ACHN (cell line): ENCODE data around the gene WFIKKN1.

ENCODE experiments used
- DNase-seq: peaks from one replicate; pipeline ENCODE4 v3.0.0-alpha.2; 2015
- in situ Hi-C: cut with HindIII; loops from 2 replicates; pipeline ENCODE4 v1.10.0; 2017; ENCODE audit warnings: low sequenced_read_pairs, low pct_ligation_motif_present, low pct_unique_long_range_greater_than_20kb

Gene WFIKKN1

DNA sequence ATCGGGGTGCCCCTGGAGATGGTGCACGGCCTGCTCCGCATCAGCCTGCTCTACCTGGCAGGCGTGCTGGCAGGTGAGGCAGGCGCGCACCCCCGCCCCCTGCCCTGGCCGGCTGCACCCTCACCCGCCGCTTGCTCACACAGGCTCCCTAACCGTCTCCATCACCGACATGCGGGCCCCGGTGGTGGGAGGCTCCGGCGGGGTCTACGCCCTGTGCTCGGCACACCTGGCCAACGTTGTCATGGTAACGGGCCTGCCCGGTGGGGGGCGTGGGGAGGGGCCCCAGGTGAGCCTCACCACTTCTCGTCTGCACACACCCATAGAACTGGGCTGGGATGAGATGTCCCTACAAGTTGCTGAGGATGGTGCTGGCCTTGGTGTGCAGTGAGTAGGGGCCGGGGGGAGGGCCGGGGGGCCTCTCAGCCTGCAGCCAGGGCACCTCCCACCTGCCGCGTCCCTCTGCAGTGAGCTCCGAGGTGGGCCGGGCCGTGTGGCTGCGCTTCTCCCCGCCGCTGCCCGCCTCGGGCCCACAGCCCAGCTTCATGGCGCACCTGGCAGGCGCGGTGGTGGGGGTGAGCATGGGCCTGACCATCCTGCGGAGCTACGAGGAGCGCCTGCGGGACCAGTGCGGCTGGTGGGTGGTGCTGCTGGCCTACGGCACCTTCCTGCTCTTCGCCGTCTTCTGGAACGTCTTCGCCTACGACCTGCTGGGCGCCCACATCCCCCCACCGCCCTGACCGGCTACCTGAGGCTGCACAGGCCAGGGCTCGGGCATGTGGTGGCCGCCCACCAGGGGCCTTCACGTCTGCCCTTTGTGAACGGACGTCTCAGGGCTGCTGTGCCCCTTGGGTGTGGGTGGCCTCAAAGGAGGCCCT, 46.8 kb downstream of the WFIKKN1 start:
- no peak for DNase-seq
- in situ Hi-C loops, result no loop called here

DNA sequence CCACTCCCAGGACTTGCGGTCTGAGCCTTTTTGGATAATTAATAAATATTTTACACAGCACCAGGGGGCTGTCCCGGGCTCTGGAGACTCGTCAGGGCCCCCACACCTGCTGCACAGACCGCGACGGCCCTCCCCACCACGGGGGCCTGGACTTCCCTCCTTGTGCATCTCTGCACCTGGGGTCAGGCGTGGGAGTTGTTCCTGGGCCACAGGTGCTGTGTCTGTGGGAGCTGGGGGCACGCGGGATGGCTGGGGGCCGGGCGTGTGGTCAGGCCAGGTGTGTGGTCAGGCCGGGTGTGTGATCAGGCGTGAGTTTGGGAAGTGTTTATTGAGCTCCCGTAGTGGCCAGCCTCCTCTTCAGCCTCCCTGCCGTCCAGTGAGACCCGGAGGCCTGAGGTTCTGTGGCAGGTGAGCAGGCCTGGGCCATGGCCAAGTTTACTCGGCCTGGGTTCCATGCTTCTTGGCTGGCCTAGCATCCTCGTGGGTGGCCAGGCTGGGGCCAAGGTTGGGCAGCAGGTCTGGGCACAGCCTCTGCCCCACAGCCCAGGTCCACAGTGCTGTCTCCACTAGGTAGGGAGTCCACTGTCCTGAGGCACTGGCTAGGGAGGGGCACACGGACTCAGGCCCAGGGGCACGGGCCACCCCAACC, 47.5 kb downstream of the WFIKKN1 start:
- DNase-seq, result no peak
- in situ Hi-C loops, result no loop called here

DNA sequence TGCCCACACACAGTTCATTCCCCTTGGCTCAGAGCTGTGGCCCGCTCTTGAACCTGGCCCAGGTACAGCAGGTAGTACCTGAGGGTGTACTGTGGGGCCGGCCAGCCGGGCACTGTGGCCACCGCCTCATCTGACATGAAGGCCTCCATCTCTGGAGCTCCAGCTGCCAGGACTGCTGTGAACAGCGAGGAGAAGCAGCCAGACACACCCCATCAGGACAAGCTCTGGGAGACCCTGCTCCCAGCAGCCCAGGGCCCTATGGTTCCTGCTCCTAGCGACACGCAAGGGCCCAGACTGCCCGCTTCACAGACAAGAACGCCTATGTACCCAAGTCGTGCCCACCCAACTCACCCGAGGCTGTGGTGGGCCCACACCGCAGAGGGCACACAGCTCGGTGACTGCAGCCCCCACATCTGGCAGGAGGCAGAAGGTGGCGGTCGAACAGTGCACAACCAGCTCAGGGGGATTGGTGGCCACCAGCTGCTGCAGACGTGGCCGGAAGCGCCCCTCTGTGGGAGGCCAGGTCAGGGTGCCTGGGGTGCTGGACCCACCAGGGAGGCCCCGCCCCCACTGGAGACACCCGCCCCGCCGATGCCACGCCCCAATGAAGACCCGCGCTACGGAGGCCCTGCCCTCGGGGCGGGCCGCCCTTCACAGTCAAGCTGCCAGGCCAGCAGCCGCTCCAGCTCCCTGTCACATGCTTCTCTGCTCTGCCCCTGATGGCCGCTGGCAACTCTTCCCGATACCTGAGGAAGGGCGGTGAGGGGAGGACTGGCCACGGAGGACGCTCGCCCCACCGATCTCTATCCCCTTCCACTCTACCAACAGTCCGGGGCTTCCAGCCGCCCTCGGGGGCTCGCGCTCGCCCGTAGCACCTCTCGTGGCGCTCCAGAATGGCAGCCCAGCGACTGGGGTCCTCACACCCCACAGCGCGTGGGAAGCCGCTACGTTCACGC, 48.4 kb downstream of the WFIKKN1 start:
- in situ Hi-C loops, result no loop called here
- DNase-seq, result peak; percentile 78

DNA sequence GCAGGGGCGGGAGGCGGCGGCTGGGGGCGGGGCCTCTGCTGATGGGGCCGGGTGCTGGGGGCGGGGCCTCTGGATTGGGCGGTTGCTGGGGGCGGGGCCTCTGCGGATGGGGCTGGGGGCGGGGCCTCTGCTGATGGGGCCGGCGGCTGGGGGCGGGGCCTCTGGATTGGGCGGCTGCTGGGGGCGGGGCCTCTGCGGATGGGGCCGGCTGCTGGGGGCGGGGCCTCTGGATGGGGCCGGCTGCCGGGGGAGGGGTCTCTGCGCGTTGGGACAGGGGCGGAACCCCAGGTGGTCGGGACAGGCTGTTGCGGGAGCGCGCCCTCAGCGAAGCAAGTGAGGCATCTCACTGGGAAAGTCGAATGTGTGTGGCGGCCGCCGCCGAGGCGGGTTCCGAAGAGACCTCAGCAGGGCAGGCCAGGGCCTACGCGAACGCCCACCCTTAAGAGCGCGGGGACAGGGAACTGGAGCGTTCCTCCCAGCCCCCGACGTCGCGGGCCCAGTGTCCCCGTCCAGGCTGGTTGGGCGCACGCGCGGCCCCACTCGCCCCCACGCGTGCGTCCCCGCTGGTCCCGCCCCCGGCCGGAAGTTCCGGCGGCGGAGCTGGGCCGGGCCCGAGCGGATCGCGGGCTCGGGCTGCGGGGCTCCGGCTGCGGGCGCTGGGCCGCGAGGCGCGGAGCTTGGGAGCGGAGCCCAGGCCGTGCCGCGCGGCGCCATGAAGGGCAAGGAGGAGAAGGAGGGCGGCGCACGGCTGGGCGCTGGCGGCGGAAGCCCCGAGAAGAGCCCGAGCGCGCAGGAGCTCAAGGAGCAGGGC, 49.2 kb downstream of the WFIKKN1 start, which contains the start of gene STUB1:
STUB1 (plus strand) TSS at position 597 of the 811 bp plus-strand sequence; CDS start at position 713, 116 bp downstream.
- in situ Hi-C loops, result no loop called here
- peak; percentile 89 for DNase-seq

DNA sequence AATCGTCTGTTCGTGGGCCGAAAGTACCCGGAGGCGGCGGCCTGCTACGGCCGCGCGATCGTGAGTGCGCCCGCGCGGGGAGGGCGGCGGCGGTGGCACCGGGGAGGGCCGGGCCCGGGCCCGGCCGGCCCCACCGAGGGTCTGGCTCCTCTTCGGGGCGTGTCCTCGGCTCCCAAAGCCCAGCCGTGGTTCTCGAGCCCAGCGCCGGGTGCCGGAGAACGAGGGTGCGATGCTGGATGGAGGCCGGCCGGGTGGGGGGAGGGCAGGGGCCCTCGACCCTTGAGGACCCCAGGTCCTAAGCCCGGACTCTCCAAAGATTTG, 49.8 kb downstream of the WFIKKN1 start:
- in situ Hi-C loops, result no loop called here
- DNase-seq, result no peak

DNA sequence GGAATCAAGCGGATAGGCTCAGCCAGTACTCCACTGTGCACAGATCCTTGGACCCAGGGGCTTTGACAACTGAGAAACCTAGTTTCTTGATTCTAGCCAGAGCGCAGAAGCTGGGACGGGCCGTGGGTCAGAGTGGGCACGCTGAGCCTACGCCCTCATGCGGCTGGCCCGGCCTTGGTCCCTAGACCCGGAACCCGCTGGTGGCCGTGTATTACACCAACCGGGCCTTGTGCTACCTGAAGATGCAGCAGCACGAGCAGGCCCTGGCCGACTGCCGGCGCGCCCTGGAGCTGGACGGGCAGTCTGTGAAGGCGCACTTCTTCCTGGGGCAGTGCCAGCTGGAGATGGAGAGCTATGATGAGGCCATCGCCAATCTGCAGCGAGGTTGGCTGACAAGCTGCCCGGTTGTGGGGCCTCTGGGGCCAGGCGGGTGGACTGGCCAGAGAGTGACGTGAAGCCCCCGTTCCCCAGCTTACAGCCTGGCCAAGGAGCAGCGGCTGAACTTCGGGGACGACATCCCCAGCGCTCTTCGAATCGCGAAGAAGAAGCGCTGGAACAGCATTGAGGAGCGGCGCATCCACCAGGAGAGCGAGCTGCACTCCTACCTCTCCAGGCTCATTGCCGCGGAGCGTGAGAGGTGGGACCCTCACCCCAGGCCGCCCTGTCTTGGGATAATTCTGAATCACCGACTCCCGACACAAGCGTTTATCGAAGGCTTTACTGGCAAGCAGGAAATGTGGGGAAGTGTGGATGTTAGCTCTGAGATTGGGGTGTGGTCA, 50.4 kb downstream of the WFIKKN1 start:
- in situ Hi-C loops, result no loop called here

DNA sequence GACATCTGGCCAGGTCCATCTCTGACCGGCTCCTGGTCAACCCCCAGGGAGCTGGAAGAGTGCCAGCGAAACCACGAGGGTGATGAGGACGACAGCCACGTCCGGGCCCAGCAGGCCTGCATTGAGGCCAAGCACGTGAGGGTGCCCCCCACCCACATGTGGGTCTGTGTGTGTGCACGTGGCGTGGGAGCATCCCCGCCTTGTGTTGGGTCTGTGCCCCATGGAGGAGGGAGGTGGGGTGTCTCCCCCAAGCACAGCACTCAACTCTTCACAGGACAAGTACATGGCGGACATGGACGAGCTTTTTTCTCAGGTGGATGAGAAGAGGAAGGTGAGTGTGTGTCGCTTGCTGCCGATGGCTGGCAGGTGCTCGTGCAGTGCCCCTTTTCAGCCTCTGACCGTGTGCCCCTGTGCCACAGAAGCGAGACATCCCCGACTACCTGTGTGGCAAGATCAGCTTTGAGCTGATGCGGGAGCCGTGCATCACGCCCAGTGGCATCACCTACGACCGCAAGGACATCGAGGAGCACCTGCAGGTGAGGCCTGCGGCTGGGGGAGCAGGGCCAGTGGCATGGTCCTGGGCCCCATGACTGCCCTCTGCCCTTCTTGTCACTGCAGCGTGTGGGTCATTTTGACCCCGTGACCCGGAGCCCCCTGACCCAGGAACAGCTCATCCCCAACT, 51.1 kb downstream of the WFIKKN1 start:
- peak; percentile 30 for DNase-seq

More for the DNA sequence above, 50.4 kb downstream of the WFIKKN1 start:
- DNase-seq, result peak; percentile 64

DNA sequence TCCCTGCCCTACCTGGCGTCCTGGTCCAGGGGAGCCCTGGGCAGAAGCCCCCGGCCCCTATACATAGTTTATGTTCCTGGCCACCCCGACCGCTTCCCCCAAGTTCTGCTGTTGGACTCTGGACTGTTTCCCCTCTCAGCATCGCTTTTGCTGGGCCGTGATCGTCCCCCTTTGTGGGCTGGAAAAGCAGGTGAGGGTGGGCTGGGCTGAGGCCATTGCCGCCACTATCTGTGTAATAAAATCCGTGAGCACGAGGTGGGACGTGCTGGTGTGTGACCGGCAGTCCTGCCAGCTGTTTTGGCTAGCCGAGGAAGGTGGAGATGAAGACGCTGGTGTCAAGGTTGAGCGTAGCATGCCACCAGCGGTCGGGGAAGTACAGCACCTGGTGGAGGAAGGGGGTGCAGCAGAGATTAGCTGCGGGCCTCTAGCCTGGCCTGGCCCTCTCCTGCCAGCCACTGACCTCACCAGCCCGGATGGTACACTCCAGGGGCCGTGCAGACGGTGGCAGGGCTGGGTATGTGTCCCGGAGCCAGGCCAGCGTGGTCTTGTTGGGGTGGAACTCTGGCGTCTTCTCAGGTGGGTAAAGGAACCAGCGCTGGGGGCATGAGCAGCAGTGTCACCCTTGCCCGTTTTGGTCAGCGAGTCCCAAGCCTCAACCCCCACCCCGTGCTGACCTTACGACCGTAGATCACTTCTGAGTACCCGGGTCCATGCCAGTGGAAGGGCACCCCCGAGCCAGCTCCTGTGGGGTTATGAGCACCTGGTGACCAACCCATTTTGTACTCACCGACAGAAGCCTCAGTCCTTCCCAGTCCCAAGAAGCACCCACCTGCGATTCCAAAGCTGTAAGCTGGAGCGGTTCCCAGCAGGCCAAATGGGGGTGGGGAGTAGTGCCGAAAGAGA, 52.0 kb downstream of the WFIKKN1 start:
- in situ Hi-C loops, result no loop called here
- DNase-seq, result no peak

More for the DNA sequence above, 51.1 kb downstream of the WFIKKN1 start:
- in situ Hi-C loops, result no loop called here

DNA sequence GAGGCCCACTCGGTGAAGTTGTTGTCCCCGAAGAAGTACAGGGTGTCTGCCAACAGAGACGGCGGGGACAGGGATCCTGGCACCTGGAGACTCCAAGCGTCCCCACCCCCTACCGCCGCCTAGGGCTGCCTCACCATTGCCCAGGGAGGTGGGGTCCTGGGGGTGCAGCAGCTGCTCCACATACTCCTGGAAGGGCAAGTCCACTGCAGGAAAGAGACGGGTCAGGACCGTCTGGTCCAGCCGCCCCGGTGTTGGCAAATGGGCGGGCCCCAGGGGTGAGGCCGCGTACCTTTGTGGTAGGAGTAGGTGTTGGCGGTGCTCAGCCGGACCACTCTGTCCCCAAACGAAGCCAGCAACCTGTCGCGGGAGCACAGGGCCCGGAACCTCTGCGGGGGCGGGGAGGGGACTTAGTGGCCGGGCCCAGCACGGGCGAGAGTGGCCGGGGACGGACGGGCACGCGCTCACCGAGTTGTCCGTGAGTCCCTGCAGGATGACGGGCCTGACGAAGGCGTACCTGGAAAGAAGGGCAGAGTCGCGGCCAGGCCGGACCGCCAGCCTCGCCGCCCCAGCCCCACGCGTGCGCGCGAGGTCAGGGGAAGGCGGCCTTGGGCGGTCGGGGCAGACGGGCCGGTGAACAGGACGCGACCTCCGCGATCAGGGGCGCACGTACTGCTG, 52.7 kb downstream of the WFIKKN1 start:
- in situ Hi-C loops, result no loop called here
- no peak for DNase-seq
